ENCODE data around the gene SIGLEC11. TPM values are rescaled to one million over a fixed set of nuclear protein-coding genes. Genes with fewer than 3 reads are reported as not detected.

SIGLEC11 gene
- total RNA-seq, 6 donors from 2014 or later: 2.0 to 7.3 (median 4.4) TPM

GRCh38 chr19:49983645-49984229, 22.8 kb upstream of the SIGLEC11 start:
- Histone ChIP-seq H3K9me3 (no peaks in the 10 kb centered on the region), H3K27ac (no peak overlapping the region), H3K4me3 (no peak overlapping the region), H3K36me3 (peaks cover 5 to 81% (median 44%) of the 10 kb centered on the region in 4 donors), H3K4me1 (peaks cover 0 to 4% (median 0%) of the 10 kb centered on the region in 4 donors), H3K27me3 (no peaks in the 10 kb centered on the region)
- TF ChIP-seq POLR2A (IDR thresholded peaks at IDR 0.05) (no peak), POLR2AphosphoS5 (IDR thresholded peaks at IDR 0.05) (no peak), EP300 (IDR thresholded peaks at IDR 0.05) (no peak), CTCF (IDR thresholded peaks at IDR 0.05) (peak; percentile 75 to 85 (median 81))
- WGBS, 2 donors: 52 to 60% methylated on average over 9 to 10 of the region's 10 CpGs
- DNase-seq: peak in 1 of 2 donors; percentile 61
- peak in 1 of 2 donors; percentile 77 for ATAC-seq (ENCODE audit: low FRiP score in 2 of 2)

GRCh38 chr19:49981603-49982593, 20.9 kb upstream of the SIGLEC11 start:
- peaks cover 13 to 84% (median 53%) of the 10 kb centered on the region in 4 donors for H3K36me3 ChIP-seq
- ATAC-seq (ENCODE audit: low FRiP score in 2 of 2) (no peak), DNase-seq (no peak)
- no peaks in the 10 kb centered on the region for H3K27me3 ChIP-seq
- no peaks in the 10 kb centered on the region for H3K9me3 ChIP-seq
- H3K27ac ChIP-seq: no peak overlapping the region
- peaks cover 0 to 4% (median 0%) of the 10 kb centered on the region in 4 donors for H3K4me1 ChIP-seq
- H3K4me3 ChIP-seq: no peak overlapping the region
- 79 to 91% methylated on average over 20 to 21 of the region's 21 CpGs for WGBS, 2 donors
- TF ChIP-seq EP300 (IDR thresholded peaks at IDR 0.05) (no peak), POLR2A (IDR thresholded peaks at IDR 0.05) (no peak), CTCF (IDR thresholded peaks at IDR 0.05) (no peak)

DNA sequence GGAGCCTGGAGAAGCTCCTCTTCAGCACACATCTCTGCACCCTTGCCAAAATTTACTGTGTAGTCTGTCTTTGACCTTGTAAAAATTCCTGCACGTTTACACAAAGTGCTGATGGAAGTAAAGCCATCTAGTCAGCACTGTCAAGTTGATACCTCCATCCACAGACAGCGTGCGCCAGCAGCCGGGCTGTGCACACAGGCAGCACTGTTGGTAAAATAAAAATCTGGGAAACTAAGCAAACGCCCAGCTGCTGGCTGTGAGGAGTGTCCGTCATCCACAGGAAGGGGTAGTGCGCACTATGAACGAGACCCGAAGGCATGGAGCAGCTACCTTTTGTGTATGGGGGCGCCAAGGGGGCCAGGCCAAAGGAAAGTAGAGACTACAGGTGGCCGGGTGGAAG, 17.4 kb upstream of the SIGLEC11 start:
- Histone ChIP-seq H3K4me1 (peaks cover 0 to 5% (median 0%) of the 10 kb centered on the region in 4 donors), H3K36me3 (peaks cover 9 to 67% (median 47%) of the 10 kb centered on the region in 4 donors), H3K4me3 (no peak overlapping the region), H3K27me3 (no peaks in the 10 kb centered on the region), H3K9me3 (no peaks in the 10 kb centered on the region), H3K27ac (no peak overlapping the region)
- 89 to 91% methylated on average over 11 of the region's 11 CpGs for WGBS, 2 donors
- ATAC-seq (ENCODE audit: low FRiP score in 2 of 2): no peak
- TF ChIP-seq CTCF (IDR thresholded peaks at IDR 0.05) (no peak), EP300 (IDR thresholded peaks at IDR 0.05) (no peak), POLR2AphosphoS5 (IDR thresholded peaks at IDR 0.05) (no peak), POLR2A (IDR thresholded peaks at IDR 0.05) (no peak)
- no peak for DNase-seq

GRCh38 chr19:49977881-49978280, 16.9 kb upstream of the SIGLEC11 start:
- no peak overlapping the region for H3K27ac ChIP-seq
- no peak for DNase-seq
- no peaks in the 10 kb centered on the region for H3K27me3 ChIP-seq
- peaks cover 9 to 65% (median 47%) of the 10 kb centered on the region in 4 donors for H3K36me3 ChIP-seq
- no peak for ATAC-seq (ENCODE audit: low FRiP score in 2 of 2)
- H3K4me1 ChIP-seq: peaks cover 0 to 5% (median 0%) of the 10 kb centered on the region in 4 donors
- WGBS, 2 donors: 87 to 92% methylated on average over 12 to 18 of the region's 18 CpGs
- no peaks in the 10 kb centered on the region for H3K9me3 ChIP-seq
- no peak overlapping the region for H3K4me3 ChIP-seq
- no peak for TF ChIP-seq EP300 (IDR thresholded peaks at IDR 0.05)
- TF ChIP-seq POLR2AphosphoS5 (IDR thresholded peaks at IDR 0.05): no peak
- no peak for TF ChIP-seq POLR2A (IDR thresholded peaks at IDR 0.05)
- no peak for TF ChIP-seq CTCF (IDR thresholded peaks at IDR 0.05)

Measured in upper lobe of left lung (tissue), 6 donors.